OCI-LY7 (cell line): Measurements from ENCODE around the gene ZEB1. TPM values are rescaled to one million over a fixed set of nuclear protein-coding genes. Genes with fewer than 3 reads are reported as not detected.
"Not testable (repeated sequence)": the region's sequence is repeated elsewhere in the genome, so short reads cannot be mapped to it uniquely, and the experiment has no call there.

Source experiments
- BruUV-seq: library from RNA; stranded (reverse); fragments of 400-500 nt; replicated peaks from 2 replicates; lab custom pipeline; 2021; lab: Mats Ljungman, UMichigan
- CTCF ChIA-PET: fragments of 300-600 bp; sonication (Branson Sonifier 250); formaldehyde crosslinking; loops from one replicate; lab custom pipeline; 2022; ENCODE audit warnings: antibody characterized with exemption; ENCODE audit not compliant: unreplicated experiment; lab: Charles Lee
- POLR2A ChIA-PET: fragments of 300-600 bp; sonication (Branson Sonifier 250); formaldehyde crosslinking; loops from one replicate; lab custom pipeline; 2022; ENCODE audit warnings: antibody characterized with exemption; lab: Charles Lee
- DNase-seq: peaks from one replicate; pipeline ENCODE4 v3.0.0-alpha.2; 2015; ENCODE audit warnings: low spot score
- H2AFZ ChIP-seq: fragments of 200-600 bp; sonication (generic), shearing (Covaris generic); 2 replicates; pipeline ENCODE4 v1.6.1; 2014; ENCODE audit warnings: mild to moderate bottlenecking, antibody characterized with exemption, low read length, moderate library complexity
- H3K27ac ChIP-seq: fragments of 200-600 bp; sonication (generic); 2 replicates; pipeline ENCODE4 v1.5.1; 2014; ENCODE audit warnings: mixed run types, low read depth, mild to moderate bottlenecking, moderate library complexity, low read length, inconsistent platforms; ENCODE audit not compliant: poor library complexity, severe bottlenecking
- H3K36me3 ChIP-seq: fragments of 200-600 bp; sonication (generic); 2 replicates; pipeline ENCODE4 v1.6.1; 2014; ENCODE audit warnings: mild to moderate bottlenecking, antibody characterized with exemption, low read length, moderate library complexity, mixed read lengths; ENCODE audit not compliant: insufficient read depth
- H3K4me1 ChIP-seq: fragments of 200-600 bp; sonication (generic); 2 replicates; pipeline ENCODE4 v1.5.1; 2014; ENCODE audit warnings: mild to moderate bottlenecking, low read length; ENCODE audit not compliant: insufficient read depth, poor library complexity, severe bottlenecking
- H3K4me2 ChIP-seq: fragments of 200-600 bp; sonication (generic); 2 replicates; pipeline ENCODE4 v1.6.1; 2014; ENCODE audit warnings: mild to moderate bottlenecking, low read length
- H3K4me3 ChIP-seq: fragments of 200-600 bp; sonication (generic); 2 replicates; pipeline ENCODE4 v1.5.1; 2014; ENCODE audit warnings: mild to moderate bottlenecking, low read depth, low read length; ENCODE audit not compliant: poor library complexity, severe bottlenecking
- H3K79me2 ChIP-seq: fragments of 200-600 bp; sonication (generic); 2 replicates; pipeline ENCODE4 v1.6.1; 2016; ENCODE audit warnings: low read depth, mild to moderate bottlenecking, low read length, moderate library complexity, mixed read lengths; ENCODE audit not compliant: insufficient read depth
- H3K9me2 ChIP-seq: fragments of 200-600 bp; sonication (generic); 2 replicates; pipeline ENCODE4 v1.6.1; 2016; ENCODE audit warnings: mild to moderate bottlenecking, low read length, mixed read lengths; ENCODE audit not compliant: insufficient read depth
- H3K9me3 ChIP-seq: fragments of 200-600 bp; sonication (generic); 2 replicates; pipeline ENCODE4 v1.6.1; 2014; ENCODE audit warnings: mild to moderate bottlenecking, mixed run types, low read length, mixed read lengths
- H4K20me1 ChIP-seq: fragments of 200-600 bp; sonication (generic); 2 replicates; pipeline ENCODE4 v1.6.1; 2014; ENCODE audit warnings: mild to moderate bottlenecking, antibody characterized with exemption, low read length, moderate library complexity, mixed read lengths; ENCODE audit not compliant: insufficient read depth
- CTCF ChIP-seq: fragments of 200-600 bp; sonication (generic); conservative IDR thresholded peaks from 2 replicates; pipeline ENCODE4 v1.5.1; 2014; ENCODE audit warnings: mild to moderate bottlenecking, antibody characterized with exemption, low read length, moderate library complexity, mixed read lengths
- EZH2phosphoT487 ChIP-seq: fragments of 200-600 bp; sonication (generic); IDR thresholded peaks from 2 replicates; pipeline ENCODE4 v1.6.1; 2018; ENCODE audit warnings: low read depth, borderline replicate concordance, mild to moderate bottlenecking, mixed run types, antibody characterized with exemption, low read length, moderate library complexity, mixed read lengths
- intact Hi-C: fragments of 100-400 bp; cut with micrococcal nuclease; formaldehyde crosslinking; loops from one replicate; pipeline ENCODE4 v1.10.0; 2022; ENCODE audit not compliant: unreplicated experiment
- total RNA-seq, 2 experiments: library from RNA; depleted of rRNA in 1 of 2; stranded (reverse); fragments of >200 nt in 1 of 2; shearing (Covaris generic) in 1 of 2; gene quantifications; 2 replicates each; pipeline ENCODE4 v1.2.3, GENCODE V29; 2014 to 2022

The ZEB1 gene
- total RNA-seq, 2 experiments from 2014 or later: 33.2 to 41.9 TPM

GRCh38 chr10:31401287-31401686 is 82.3 kb downstream of the ZEB1 start:
- no peaks in the 10 kb centered on the region for H3K9me3 ChIP-seq
- H4K20me1 ChIP-seq: peaks cover 13% of the 10 kb centered on the region; the same call in 1 of the 2 replicates
- DNase-seq: no peak
- H2AFZ ChIP-seq: no peak overlapping the region
- peaks cover 21% of the 10 kb centered on the region; the same call in 1 of the 2 replicates for H3K79me2 ChIP-seq
- ChIA-PET CTCF (no interaction called here), POLR2A (interaction anchor here (0.6 to 1.5 kb wide), 3 partner anchors 19 to 236 kb away, joined by 3 to 4 read pairs (median 3); no protein-coding TSS in a partner anchor)
- H3K27ac ChIP-seq: no peak overlapping the region
- no peak overlapping the region for H3K4me2 ChIP-seq
- no peaks in the 10 kb centered on the region for H3K4me1 ChIP-seq
- no peak for TF ChIP-seq EZH2phosphoT487
- no peak for TF ChIP-seq CTCF
- intact Hi-C loops: no loop called here
- 0 out of 2 replicates have a peak, but pooled peaks cover 2% of the 10 kb centered on the region for H3K36me3 ChIP-seq
- H3K9me2 ChIP-seq: no peaks in the 10 kb centered on the region
- BruUV-seq: no TSS peak
- H3K4me3 ChIP-seq: no peak overlapping the region

GRCh38 chr10:31404640-31405039 is 85.6 kb downstream of the ZEB1 start:
- no peaks in the 10 kb centered on the region for H3K36me3 ChIP-seq
- peaks cover 22% of the 10 kb centered on the region; the same call in 1 of the 2 replicates for H3K79me2 ChIP-seq
- H3K9me2 ChIP-seq: no peaks in the 10 kb centered on the region
- DNase-seq: no peak
- no peak overlapping the region for H2AFZ ChIP-seq
- intact Hi-C loops: no loop called here
- TF ChIP-seq EZH2phosphoT487: no peak
- no peak for TF ChIP-seq CTCF
- H3K4me1 ChIP-seq: no peaks in the 10 kb centered on the region
- BruUV-seq: no TSS peak
- peaks cover 13% of the 10 kb centered on the region; the same call in 1 of the 2 replicates for H4K20me1 ChIP-seq
- no peak overlapping the region for H3K4me2 ChIP-seq
- no peak overlapping the region for H3K27ac ChIP-seq
- CTCF ChIA-PET: no interaction called here
- no peak overlapping the region for H3K4me3 ChIP-seq
- POLR2A ChIA-PET: no interaction called here
- H3K9me3 ChIP-seq: no peaks in the 10 kb centered on the region

- DNase-seq, H3K9me3 ChIP-seq, H3K27ac ChIP-seq, H3K9me2 ChIP-seq, H3K4me3 ChIP-seq, intact Hi-C loops, POLR2A ChIA-PET, H3K4me2 ChIP-seq, H3K36me3 ChIP-seq, CTCF ChIA-PET, H3K4me1 ChIP-seq, H2AFZ ChIP-seq, BruUV-seq: not testable (repeated sequence)
- Histone ChIP-seq H3K79me2 (peaks cover 22% of the 10 kb centered on the region; the same call in 1 of the 2 replicates), H4K20me1 (peaks cover 13% of the 10 kb centered on the region; the same call in 1 of the 2 replicates)
Measured at GRCh38 chr10:31405829-31406228, 86.8 kb downstream of the ZEB1 start.

- H3K4me2 ChIP-seq, H3K9me3 ChIP-seq, H3K9me2 ChIP-seq, H3K4me3 ChIP-seq, BruUV-seq, H4K20me1 ChIP-seq, H2AFZ ChIP-seq, DNase-seq, H3K4me1 ChIP-seq, POLR2A ChIA-PET, CTCF ChIA-PET, H3K27ac ChIP-seq, H3K36me3 ChIP-seq, intact Hi-C loops: not testable (repeated sequence)
- H3K79me2 ChIP-seq: peaks cover 40% of the 10 kb centered on the region; the same call in 1 of the 2 replicates
Measured at GRCh38 chr10:31412397-31412796, 93.4 kb downstream of the ZEB1 start.
